GM18517 (cell line): ENCODE data around the gene TTC21B.
"Not testable (repeated sequence)": the region's sequence is repeated elsewhere in the genome, so short reads cannot be mapped to it uniquely, and the experiment has no call there.

ENCODE experiments used
- ATAC-seq: cut with Tn5 transposase; IDR thresholded peaks from one replicate; pipeline ENCODE4 v1.9.1; 2021; ENCODE audit warnings: mild to moderate bottlenecking, moderate library complexity; ENCODE audit not compliant: unreplicated experiment

The TTC21B gene

DNA sequence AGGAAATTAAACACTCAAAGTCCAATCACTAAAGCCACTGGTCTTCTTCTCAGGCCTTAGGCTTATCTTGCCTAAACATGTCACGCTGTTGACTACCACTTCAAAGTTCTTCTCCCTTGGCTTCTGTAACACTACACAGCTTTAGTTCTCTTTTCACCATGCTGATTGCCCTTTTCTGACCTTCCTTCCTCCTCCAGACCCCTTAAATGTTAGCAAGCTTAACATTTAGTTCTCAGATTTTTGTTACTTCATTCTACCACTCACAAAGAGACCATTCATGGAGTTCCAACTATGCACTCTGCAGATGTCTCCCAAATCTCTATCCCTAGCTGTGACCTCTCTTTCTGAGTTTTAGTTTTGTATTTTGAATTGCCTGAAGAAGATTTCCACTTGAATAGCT lies 64.4 kb downstream of the TTC21B start:
- no peak for ATAC-seq

DNA sequence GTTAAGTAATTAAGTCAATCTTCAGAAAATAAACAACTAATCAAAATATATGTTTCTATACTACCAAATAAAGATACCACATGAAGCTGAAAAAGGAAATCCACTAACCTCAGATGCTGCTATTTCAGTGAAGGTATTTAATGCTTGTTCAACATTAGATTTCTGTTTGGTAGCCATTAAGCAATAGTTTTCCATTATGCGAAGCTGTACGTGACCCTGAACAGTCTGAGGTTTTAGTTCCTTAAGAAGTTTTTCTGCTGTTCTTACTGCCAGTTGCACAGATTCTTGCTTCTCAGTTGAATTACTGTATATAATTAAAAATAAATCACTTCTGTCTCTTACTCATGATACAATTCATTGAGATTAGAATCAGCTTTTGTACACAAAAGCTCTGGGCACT lies 65.4 kb downstream of the TTC21B start:
- ATAC-seq, result no peak

GRCh38 chr2:165886487-165887146 lies 67.0 kb downstream of the TTC21B start:
- no peak for ATAC-seq

- ATAC-seq, result peak; percentile 47
Observed at GRCh38 chr2:165877565-165878550, 75.7 kb downstream of the TTC21B start.

- ATAC-seq, result no peak
Observed at GRCh38 chr2:165876712-165877111, 76.9 kb downstream of the TTC21B start.

GRCh38 chr2:165876269-165876668 lies 77.3 kb downstream of the TTC21B start:
- no peak for ATAC-seq

GRCh38 chr2:165874445-165875039 lies 79.0 kb downstream of the TTC21B start:
- peak; percentile 96 for ATAC-seq

DNA sequence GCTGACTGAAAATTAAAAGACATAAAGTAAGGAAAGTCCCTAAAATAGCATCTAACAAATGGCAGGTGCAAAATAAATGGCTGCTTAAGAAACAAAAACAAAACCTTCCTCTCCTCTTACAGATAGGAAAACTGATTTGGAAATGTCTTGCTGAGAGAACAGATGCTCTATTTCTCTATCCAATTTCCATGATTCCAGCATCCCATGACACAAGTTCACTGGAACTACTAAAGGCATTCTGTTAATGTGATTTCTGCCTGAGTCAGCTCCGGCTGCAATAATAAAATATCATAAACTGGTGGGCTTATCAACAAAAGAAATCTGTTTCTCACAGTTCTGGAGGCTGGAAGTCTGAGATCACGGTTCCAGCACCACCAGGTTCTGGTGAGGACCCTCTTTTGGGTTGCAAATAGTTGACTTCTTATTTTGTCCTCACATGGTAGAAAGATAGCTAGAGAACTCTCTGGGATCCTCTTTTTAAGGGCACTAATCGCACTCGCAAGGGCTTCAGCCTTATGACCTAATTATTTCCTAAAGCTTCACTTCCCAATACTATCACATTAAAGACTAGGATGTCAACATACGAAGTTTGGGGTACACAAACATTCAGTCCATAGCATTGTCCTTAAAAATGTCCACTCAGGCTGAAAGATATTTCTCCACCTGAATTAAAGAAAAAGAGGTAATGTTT lies 81.3 kb downstream of the TTC21B start:
- ATAC-seq, result no peak

GRCh38 chr2:165871025-165871424 lies 82.6 kb downstream of the TTC21B start:
- no peak for ATAC-seq

GRCh38 chr2:165870346-165870745 lies 83.2 kb downstream of the TTC21B start:
- ATAC-seq, result no peak

DNA sequence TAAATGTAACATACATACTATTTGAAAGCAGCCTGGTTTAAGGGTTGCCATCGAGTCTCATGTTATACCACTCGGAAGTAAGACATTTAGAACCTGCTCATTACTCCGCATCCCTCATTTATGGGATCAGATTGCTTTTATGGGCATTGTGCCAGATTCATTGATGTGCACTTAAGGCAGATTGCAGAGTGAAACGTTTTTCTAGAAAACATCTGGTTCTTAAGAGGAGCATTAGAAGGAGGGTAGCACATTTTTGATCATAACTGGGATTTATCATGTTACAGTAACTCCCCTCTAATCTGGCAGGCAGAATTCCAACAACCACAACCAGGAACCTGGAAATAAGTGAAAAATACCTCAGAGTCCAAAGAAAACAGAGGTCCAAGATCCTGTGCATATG lies 85.4 kb downstream of the TTC21B start:
- ATAC-seq, result no peak

GRCh38 chr2:165864296-165864695 lies 89.3 kb downstream of the TTC21B start:
- no peak for ATAC-seq

DNA sequence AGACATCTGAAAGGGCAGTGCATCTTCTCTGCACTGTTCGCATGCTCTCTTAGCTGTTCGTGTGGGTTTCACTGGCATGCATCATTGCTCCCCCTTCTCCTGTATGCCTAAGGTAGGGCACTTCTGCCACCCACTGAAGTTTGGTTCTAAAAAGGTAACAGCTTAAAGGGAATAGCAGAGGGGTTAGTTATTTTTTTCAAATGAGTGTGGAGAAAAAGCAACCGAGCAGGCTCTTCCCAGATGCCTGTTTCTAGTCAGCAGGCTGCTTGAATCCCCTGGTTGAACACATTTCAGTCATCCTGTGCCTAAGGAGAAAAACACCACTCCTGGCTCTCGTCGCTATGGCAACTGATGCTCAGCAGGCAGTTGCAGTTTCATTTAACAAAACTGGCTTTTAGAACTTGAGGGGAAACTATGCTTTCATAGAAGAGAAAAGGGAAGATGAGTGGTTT lies 89.7 kb downstream of the TTC21B start:
- ATAC-seq, result no peak

GRCh38 chr2:165861083-165861482 lies 92.5 kb downstream of the TTC21B start:
- not testable (repeated sequence) for ATAC-seq

- not testable (repeated sequence) for ATAC-seq
Observed at GRCh38 chr2:165859723-165860122, 93.9 kb downstream of the TTC21B start.

GRCh38 chr2:165857876-165858275 lies 95.7 kb downstream of the TTC21B start:
- ATAC-seq, result no peak

DNA sequence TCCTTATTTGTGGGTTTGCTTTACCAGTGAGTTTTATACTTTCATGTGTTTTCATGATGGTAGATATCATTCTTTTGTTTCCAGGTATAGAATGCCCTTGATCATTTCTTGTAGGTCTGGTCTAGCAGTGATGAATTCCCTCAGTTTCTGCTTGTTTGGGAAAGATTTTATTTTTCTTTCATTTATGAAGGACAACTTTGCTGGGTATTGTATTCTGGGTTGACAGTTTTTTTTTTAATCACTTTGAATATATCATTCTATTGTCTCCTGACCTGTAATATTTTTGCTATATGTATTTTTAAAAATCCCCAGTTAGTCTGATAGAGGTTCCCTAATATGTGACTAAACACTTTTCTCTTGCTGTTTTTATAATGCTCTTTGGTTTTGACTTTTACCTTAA lies 101.2 kb downstream of the TTC21B start:
- ATAC-seq, result no peak

DNA sequence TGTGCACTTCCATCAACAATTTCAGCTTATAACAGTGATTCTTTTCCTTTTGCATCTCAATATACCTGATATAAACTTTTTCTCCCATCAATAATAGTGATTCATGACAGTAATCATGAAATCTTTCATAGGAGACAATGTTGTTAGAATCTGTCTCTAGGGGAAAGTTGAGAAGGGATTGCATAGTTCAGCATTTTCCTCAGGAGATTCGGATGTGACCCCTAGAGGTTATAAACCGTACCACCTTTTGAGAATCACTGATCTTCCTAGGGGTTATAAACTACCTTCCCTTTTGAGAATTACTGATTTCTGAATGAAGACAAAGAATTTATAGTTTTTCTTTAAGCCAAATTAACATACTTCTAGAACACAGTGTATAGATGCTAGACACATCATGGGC lies 106.6 kb downstream of the TTC21B start:
- no peak for ATAC-seq

- ATAC-seq, result no peak
Observed at GRCh38 chr2:165846056-165846455, 107.5 kb downstream of the TTC21B start.

- ATAC-seq, result no peak
Observed at GRCh38 chr2:165844216-165844615, 109.4 kb downstream of the TTC21B start.

DNA sequence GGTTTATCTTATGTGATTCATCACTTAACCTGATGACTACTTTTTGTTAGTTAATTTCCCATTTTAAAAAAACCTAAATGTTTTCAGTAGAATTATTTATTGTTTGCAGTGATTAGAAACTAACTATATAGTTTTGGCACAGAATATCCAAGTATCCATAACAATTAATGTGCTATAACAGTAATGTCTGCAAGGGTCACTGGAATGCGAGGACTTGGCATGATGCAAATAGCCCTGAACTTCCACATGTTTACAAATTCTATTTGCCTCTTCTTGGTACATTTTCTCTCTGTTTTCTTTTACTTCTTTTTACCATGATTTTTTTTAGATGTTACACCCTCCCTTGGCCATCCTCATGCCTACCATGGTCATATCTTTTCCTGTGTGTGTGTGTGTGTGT lies 110.2 kb downstream of the TTC21B start:
- ATAC-seq, result no peak
